GDM1 (cell line): ENCODE measurements around the gene PRSS1.

Experiments used
- DNase-seq: peaks from one replicate; lab custom pipeline; 2025; lab: John Stamatoyannopoulos, UW

Gene PRSS1

DNA sequence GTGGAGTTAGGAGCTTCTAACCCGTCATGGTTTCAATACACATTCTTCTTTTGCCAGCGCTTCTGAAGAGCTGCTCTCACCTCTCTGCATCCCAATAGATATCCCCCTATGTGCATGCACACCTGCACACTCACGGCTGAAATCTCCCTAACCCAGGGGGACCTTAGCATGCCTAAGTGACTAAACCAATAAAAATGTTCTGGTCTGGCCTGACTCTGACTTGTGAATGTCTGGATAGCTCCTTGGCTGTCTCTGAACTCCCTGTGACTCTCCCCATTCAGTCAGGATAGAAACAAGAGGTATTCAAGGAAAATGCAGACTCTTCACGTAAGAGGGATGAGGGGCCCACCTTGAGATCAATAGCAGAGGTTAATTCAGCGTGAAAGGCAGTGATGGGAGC is 43.9 kb downstream of the PRSS1 start:
- no peak for DNase-seq

DNA sequence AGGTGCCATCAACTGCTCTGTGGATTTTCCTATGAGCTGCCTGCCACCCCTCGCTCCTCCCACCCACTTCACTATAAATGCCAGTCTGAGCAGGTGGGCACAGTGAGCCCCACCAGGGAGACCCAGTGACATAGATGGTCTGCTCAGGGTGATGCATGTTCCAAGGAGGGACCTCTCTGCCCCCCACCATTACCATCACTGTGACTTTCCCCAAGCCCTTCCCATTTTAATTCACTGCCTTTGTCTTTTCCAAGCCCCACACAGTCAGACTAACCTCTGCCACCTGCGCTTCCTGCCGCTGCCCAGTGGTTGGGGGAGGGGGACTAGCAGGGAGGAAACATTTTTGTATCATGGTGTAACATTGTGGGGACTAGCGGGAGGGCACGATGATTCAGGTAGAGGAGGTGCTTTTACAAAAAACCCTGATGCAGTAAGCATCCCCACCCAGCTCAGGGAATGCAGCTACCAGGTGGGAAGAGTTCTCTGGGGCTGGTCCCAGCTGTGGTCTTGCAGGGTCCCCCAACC is 46.1 kb downstream of the PRSS1 start:
- no peak for DNase-seq

DNA sequence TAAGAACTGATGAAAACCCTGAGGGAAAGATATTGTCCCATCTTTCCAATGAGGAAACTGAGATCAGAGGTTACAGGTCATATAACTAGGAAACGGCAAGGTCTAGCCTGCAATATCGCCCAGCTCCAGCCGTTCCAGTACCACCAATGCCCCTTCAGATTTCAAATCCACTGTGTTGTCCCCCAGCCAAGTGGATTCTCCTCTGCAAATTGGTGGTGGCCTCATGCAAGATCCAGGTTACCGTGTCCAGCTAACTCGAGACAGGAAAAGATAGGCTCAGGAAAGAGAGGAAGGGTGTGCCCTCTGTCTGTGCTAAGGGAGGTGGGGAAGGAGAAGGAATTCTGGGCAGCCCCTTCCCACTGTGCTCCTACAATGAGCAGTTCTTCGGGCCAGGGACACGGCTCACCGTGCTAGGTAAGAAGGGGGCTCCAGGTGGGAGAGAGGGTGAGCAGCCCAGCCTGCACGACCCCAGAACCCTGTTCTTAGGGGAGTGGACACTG is 46.8 kb downstream of the PRSS1 start:
- DNase-seq: no peak

DNA sequence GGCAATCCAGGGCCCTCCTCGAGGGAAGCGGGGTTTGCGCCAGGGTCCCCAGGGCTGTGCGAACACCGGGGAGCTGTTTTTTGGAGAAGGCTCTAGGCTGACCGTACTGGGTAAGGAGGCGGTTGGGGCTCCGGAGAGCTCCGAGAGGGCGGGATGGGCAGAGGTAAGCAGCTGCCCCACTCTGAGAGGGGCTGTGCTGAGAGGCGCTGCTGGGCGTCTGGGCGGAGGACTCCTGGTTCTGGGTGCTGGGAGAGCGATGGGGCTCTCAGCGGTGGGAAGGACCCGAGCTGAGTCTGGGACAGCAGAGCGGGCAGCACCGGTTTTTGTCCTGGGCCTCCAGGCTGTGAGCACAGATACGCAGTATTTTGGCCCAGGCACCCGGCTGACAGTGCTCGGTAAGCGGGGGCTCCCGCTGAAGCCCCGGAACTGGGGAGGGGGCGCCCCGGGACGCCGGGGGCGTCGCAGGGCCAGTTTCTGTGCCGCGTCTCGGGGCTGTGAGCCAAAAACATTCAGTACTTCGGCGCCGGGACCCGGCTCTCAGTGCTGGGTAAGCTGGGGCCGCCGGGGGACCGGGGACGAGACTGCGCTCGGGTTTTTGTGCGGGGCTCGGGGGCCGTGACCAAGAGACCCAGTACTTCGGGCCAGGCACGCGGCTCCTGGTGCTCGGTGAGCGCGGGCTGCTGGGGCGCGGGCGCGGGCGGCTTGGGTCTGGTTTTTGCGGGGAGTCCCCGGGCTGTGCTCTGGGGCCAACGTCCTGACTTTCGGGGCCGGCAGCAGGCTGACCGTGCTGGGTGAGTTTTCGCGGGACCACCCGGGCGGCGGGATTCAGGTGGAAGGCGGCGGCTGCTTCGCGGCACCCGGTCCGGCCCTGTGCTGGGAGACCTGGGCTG is 47.5 kb downstream of the PRSS1 start:
- DNase-seq: no peak

DNA sequence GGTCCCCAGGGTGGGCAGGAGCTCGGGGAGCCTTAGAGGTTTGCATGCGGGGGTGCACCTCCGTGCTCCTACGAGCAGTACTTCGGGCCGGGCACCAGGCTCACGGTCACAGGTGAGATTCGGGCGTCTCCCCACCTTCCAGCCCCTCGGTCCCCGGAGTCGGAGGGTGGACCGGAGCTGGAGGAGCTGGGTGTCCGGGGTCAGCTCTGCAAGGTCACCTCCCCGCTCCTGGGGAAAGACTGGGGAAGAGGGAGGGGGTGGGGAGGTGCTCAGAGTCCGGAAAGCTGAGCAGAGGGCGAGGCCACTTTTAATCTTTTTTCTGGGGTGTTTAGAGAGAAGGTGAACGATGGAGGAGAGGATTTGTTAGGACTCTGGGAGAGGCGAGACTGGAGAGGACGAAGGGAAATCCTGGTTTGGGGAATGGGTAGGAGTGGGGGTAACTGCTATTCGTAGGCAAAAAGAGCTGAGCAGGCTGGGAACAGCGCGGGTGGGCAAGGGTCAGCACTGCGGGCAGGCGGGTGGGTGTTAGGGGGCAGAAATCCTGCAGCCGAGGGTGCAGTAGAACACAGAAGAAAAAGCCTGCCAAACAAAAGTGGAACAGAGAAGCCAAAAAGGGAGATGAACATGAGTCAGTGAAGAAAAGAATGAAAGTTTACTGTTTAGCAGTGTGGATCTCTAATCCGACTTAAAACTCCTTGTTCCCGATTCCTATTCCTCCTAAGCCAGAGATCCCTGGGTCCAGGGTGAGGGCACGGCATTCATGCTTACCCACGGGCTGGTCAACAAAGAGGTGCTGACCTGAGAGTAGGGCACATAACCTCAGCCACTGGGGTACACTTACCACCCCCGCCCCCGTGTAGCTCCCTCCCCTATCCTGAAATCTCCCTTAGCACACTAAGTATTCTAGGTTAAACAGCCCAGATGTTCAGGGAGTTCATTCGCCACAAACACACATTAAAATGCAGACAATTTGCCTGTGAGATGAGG is 48.4 kb downstream of the PRSS1 start:
- DNase-seq: no peak

DNA sequence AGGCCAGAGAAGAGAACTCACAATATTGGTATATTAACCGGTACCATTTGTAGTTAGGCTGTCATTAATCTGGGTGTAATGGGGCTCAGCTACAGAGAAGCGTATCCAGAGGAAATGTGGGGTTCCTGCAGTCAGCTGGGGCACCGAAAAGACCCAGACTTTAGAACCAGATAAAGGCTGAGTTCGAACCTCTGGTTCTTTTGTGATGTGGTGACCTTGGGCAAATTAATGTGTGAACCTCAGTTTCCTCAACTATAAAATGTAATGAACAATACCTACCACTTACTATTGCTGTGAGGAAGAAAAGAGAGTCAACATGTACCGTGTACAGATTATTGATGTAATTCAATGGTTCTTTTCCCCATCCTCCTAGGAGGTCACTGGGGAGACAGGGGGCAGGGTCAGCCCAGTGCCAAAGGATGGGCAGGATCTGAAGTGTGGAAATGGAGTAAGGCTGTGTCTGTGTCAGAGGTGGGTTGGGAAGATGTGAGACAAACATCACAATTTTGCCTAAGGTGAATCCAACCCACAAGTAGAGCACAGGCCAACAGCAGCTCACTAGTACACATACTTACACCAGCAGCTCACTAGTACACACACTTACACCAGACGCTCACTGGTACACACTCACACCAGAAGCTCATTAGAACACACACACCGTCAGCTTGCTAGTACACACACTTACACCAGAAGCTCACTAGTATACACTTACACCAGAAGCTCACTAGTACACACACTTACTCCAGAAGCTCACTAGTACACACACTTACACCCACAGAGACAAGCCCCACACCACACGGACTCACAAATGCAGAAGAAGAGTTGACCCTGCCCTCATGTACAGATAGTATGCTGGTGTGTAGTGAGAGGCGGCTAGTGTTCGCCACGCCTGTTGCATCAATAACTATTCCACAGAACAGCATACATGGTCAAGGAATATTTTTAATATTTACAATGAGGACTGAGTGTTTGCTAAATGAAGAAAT is 49.5 kb downstream of the PRSS1 start:
- no peak for DNase-seq

DNA sequence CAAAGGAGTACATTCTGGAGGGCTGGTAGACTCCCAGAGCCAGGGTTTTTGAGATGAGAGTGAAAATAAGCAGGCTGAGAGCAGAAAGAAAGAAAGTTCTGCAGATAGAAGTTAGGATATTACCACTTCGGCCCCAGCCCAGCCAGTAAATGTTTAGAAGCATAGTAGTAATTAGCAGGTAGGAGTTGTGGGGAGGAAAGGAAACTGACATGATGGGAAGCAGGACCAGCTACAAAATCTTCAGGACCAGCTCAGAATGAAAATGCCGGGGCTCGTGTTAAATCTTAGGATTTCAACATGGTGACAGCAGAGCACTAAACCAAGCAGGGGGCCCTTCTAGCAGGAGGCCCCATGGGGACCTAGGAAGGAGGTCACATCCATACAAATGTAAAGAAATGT is 50.2 kb downstream of the PRSS1 start:
- no peak for DNase-seq

DNA sequence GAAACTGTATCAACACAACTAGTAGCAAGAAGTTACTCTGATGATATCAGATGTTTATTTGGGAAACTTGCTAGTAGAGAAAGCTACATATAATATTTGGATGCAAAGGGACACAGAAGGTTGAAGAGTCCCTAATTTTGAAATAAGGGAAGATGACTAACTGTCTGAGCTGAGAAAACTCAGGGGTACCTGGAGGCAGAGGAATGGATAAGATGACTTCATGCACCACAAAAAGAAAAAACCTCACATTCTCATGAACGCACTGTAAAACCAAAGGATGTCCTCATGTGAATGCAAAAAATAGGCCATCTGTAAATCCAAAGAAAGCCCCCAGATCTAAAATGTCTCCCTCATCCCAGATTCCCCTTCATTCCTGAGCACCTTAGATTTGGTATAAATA is 50.8 kb downstream of the PRSS1 start:
- no peak for DNase-seq

DNA sequence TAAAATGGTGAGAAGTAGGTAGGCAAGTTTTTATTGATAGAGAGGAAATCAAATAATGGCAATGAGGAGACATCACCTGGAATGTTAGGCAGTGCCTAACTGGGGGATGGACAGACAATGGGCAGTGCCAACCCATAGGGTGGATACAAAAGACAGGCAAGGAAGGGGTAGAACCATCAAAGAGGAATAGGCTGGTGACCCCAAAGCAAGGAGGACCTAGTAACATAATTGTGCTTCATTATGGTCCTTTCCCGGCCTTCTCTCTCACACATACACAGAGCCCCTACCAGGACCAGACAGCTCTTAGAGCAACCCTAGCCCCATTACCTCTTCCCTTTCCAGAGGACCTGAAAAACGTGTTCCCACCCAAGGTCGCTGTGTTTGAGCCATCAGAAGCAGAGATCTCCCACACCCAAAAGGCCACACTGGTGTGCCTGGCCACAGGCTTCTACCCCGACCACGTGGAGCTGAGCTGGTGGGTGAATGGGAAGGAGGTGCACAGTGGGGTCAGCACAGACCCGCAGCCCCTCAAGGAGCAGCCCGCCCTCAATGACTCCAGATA is 51.5 kb downstream of the PRSS1 start:
- DNase-seq: no peak

DNA sequence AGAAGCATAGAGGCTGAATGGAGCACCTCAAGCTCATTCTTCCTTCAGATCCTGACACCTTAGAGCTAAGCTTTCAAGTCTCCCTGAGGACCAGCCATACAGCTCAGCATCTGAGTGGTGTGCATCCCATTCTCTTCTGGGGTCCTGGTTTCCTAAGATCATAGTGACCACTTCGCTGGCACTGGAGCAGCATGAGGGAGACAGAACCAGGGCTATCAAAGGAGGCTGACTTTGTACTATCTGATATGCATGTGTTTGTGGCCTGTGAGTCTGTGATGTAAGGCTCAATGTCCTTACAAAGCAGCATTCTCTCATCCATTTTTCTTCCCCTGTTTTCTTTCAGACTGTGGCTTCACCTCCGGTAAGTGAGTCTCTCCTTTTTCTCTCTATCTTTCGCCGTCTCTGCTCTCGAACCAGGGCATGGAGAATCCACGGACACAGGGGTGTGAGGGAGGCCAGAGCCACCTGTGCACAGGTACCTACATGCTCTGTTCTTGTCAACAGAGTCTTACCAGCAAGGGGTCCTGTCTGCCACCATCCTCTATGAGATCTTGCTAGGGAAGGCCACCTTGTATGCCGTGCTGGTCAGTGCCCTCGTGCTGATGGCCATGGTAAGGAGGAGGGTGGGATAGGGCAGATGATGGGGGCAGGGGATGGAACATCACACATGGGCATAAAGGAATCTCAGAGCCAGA is 52.5 kb downstream of the PRSS1 start:
- no peak for DNase-seq

DNA sequence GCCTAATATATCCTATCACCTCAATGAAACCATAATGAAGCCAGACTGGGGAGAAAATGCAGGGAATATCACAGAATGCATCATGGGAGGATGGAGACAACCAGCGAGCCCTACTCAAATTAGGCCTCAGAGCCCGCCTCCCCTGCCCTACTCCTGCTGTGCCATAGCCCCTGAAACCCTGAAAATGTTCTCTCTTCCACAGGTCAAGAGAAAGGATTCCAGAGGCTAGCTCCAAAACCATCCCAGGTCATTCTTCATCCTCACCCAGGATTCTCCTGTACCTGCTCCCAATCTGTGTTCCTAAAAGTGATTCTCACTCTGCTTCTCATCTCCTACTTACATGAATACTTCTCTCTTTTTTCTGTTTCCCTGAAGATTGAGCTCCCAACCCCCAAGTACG is 53.0 kb downstream of the PRSS1 start:
- no peak for DNase-seq
